Ureter (tissue), 1 donor: ENCODE measurements around the gene ELMOD2. TPM values are rescaled to one million over a fixed set of nuclear protein-coding genes. Genes with fewer than 3 reads are reported as not detected.

Experiments used
- DNase-seq: peaks from one replicate; pipeline ENCODE4 v3.0.0-alpha.2; 2020; ENCODE audit warnings: low spot score
- total RNA-seq: library from RNA; stranded (reverse); gene quantifications from one replicate; pipeline ENCODE4 v1.2.4, GENCODE V29; 2023
- donor health status: DM: yes; HTN: yes; CAD: no.

The ELMOD2 gene
- total RNA-seq, 1 donor from 2014 or later = 29.5 TPM

DNA sequence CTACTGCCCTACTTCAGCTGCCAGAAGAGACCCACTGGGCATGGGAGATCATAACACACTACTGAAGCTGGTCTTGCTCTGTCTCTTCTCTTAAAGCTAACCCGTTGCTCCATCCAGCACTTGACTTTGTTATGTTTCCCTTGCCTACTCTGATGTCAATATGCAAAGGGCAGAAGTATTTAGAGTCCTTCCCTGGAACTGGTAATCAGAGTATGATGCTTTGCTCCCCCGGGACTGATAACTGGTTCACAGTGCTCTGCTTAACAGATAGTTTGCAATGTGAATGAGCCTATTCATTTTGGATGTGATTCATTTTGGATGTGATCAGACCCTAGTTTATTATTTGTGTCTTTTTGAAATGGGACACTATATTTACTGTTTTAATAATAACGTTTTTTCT lies 57.1 kb downstream of the ELMOD2 start:
- no peak for DNase-seq

DNA sequence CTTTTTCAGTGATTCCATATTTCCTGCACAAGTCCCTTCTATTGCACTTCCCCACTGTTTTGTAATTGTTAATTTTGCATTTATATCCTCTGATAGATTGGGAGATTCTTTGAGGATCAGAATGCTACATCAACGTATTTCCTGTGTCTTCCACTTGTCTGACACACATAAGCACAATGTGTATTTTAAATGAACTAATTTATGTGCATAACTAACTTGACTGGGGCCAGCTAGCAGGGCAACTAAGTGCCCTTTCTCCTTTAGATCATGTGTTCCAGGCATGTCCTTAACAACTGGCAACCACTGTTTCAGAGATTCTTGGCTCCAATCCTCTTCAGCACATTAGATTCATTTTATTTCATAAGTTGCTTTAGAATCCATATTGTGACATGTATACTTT lies 60.5 kb downstream of the ELMOD2 start:
- no peak for DNase-seq

- DNase-seq = no peak
Observed at GRCh38 chr4:140595065-140595464, 71.1 kb downstream of the ELMOD2 start.

GRCh38 chr4:140600408-140600807 lies 76.4 kb downstream of the ELMOD2 start:
- no peak for DNase-seq

GRCh38 chr4:140602714-140603113 lies 78.7 kb downstream of the ELMOD2 start:
- DNase-seq = no peak

GRCh38 chr4:140603286-140603685 lies 79.3 kb downstream of the ELMOD2 start:
- no peak for DNase-seq

Other genes with a start within 250 kb of the ELMOD2 start
- gene SCOC, start 150.5 kb upstream of the ELMOD2 start, total RNA-seq = 49.2 TPM
- gene CLGN, start 96.5 kb upstream of the ELMOD2 start, total RNA-seq = 1.1 TPM
- not detected for gene MGAT4D, start 25.9 kb upstream of the ELMOD2 start, total RNA-seq
- not detected for gene UCP1, start 44.8 kb downstream of the ELMOD2 start, total RNA-seq
- gene TBC1D9, start 232.2 kb downstream of the ELMOD2 start, total RNA-seq = 64.3 TPM